Right atrium auricular region (tissue), 2 donors: ENCODE results near the gene PPP2R5D. TPM values are rescaled to one million over a fixed set of nuclear protein-coding genes. Genes with fewer than 3 reads are reported as not detected.
"Not testable (repeated sequence)": the region's sequence is repeated elsewhere in the genome, so short reads cannot be mapped to it uniquely, and the experiment has no call there.

Experiments
- DNase-seq: peaks from one replicate; pipeline ENCODE4 v3.0.0-alpha.2; 2019; ENCODE audit warnings: low spot score
- H3K27ac ChIP-seq, 2 donors: fragments of 200-600 bp; sonication (generic); 1 replicate in 1 of 2; 2 replicates in 1 of 2; pipeline ENCODE4 v1.5.1; 2016 to 2019
- H3K27me3 ChIP-seq, 2 donors: fragments of 200-600 bp; sonication (generic); one replicate each; pipeline versions ENCODE4 v1.5.1 to v1.6.0; 2017 to 2019
- H3K36me3 ChIP-seq: fragments of 200-600 bp; sonication (generic); one replicate; pipeline ENCODE4 v1.5.1; 2016
- H3K4me1 ChIP-seq, 2 donors: fragments of 200-600 bp; sonication (generic); one replicate each; pipeline versions ENCODE4 v1.5.1 to v1.6.0; 2017 to 2019
- H3K4me3 ChIP-seq, 2 donors: fragments of 200-600 bp; sonication (generic); 1 replicate in 1 of 2; 2 replicates in 1 of 2; pipeline ENCODE4 v1.5.1; 2017 to 2019; ENCODE audit warnings: mild to moderate bottlenecking in 1 of 2, moderate library complexity in 1 of 2
- H3K9me3 ChIP-seq, 2 donors: fragments of 200-600 bp; sonication (generic); one replicate each; pipeline ENCODE4 v1.5.1; 2019
- total RNA-seq, 2 donors: library from RNA; depleted of rRNA; stranded (reverse); fragments of >200 nt; gene quantifications; one replicate each; pipeline ENCODE4 v1.1.0, GENCODE V29; 2016
- TF ChIP-seq, protein P1 (sequence below), 2 donors: fragments of 200-600 bp; sonication (generic); IDR thresholded peaks; one replicate each; pipeline ENCODE4 v1.5.1; 2019; ENCODE audit warnings: antibody characterized with exemption in 2 of 2

The PPP2R5D gene
- total RNA-seq, 2 donors from 2014 or later = 32.8 to 41.1 TPM

GRCh38 chr6:42952389-42952788 lies 32.0 kb upstream of the PPP2R5D start:
- no peak for DNase-seq
- Histone ChIP-seq H3K27me3 (no peaks in the 10 kb centered on the region), H3K4me3 (no peak overlapping the region), H3K9me3 (no peaks in the 10 kb centered on the region), H3K4me1 (no peaks in the 10 kb centered on the region), H3K27ac (no peak overlapping the region), H3K36me3 (no peaks in the 10 kb centered on the region)
- TF ChIP-seq, protein P1, sequence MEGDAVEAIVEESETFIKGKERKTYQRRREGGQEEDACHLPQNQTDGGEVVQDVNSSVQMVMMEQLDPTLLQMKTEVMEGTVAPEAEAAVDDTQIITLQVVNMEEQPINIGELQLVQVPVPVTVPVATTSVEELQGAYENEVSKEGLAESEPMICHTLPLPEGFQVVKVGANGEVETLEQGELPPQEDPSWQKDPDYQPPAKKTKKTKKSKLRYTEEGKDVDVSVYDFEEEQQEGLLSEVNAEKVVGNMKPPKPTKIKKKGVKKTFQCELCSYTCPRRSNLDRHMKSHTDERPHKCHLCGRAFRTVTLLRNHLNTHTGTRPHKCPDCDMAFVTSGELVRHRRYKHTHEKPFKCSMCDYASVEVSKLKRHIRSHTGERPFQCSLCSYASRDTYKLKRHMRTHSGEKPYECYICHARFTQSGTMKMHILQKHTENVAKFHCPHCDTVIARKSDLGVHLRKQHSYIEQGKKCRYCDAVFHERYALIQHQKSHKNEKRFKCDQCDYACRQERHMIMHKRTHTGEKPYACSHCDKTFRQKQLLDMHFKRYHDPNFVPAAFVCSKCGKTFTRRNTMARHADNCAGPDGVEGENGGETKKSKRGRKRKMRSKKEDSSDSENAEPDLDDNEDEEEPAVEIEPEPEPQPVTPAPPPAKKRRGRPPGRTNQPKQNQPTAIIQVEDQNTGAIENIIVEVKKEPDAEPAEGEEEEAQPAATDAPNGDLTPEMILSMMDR (IDR thresholded peaks at IDR 0.05) = no peak

DNA sequence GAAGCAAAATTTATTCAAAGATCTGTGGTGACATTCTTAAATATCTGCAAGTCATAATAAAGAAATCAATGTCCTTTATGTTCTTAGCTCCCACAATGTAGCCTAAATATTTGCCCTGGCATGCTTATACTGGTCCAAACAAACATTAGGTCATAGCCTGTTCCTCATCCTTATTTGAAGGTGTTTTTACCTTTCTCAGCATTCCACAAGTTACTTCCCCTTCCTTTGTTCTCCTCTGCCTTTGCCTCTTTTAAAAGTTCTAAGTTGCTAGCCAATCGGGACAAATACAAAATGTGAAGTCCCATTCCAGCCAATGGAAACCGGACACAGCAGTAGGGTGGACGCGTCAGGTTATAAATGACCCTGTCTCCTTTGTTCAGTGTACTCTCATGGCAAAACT lies 30.0 kb upstream of the PPP2R5D start:
- not testable (repeated sequence) for H3K27me3 ChIP-seq, H3K27ac ChIP-seq, H3K36me3 ChIP-seq, H3K4me3 ChIP-seq, DNase-seq, H3K4me1 ChIP-seq, H3K9me3 ChIP-seq

- Histone ChIP-seq H3K4me3 (no peak overlapping the region), H3K4me1 (peaks cover 0 to 18% of the 10 kb centered on the region in 2 donors), H3K36me3 (peaks cover under 1% of the 10 kb centered on the region), H3K27ac (no peak overlapping the region), H3K27me3 (no peaks in the 10 kb centered on the region), H3K9me3 (no peaks in the 10 kb centered on the region)
- TF ChIP-seq, protein P1 (IDR thresholded peaks at IDR 0.05) = no peak
- no peak for DNase-seq
These were observed 26.2 kb upstream of the PPP2R5D start for GRCh38 chr6:42958125-42958524.

GRCh38 chr6:42959917-42960242 lies 24.5 kb upstream of the PPP2R5D start:
- no peak for DNase-seq
- Histone ChIP-seq H3K27ac (peak overlapping the region in 1 of 2 donors; percentile 17), H3K36me3 (peaks cover 16% of the 10 kb centered on the region), H3K27me3 (no peaks in the 10 kb centered on the region), H3K9me3 (no peaks in the 10 kb centered on the region), H3K4me1 (peaks cover 0 to 18% of the 10 kb centered on the region in 2 donors), H3K4me3 (peak overlapping the region; percentile 27 to 51)
- TF ChIP-seq, protein P1 (IDR thresholded peaks at IDR 0.05) = no peak

DNA sequence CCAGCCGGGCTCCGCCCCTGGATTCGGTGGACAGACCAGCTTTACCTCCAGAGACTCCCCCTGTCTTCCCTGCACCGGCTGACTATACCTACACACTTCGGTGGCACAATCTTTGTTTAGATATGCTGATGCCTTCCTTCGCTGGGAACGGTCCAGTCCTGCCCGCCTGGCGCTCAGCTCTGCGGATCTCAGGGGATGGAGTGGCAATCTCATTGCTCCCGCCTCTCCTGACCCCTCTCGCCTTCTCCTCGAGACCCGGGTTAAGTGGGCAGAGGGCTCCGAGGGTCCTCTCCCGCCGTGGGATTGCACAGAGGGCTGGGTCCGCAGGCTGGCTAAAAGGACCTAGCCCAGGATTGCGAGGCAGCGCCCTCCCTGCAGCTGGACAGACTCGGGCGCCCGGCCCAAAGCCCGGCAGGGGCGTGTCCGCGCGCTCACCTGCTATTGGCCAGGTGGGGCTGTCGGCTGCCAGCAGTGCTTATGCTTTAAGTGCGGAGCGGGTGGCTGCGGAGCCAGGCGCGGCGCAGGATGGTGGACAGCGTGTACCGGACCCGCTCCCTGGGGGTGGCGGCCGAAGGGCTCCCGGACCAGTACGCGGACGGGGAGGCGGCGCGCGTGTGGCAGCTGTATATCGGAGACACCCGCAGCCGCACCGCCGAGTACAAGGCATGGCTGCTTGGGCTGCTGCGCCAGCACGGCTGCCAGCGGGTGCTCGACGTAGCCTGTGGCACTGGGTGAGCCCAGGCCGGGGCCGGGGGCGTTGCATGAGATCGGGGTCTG lies 23.9 kb upstream of the PPP2R5D start, which contains the start of gene GNMT:
Gene GNMT, plus strand, starts transcription at position 512 of the 777 bp plus-strand sequence. Its CDS starts 14 bp downstream, at position 526.
- peak; percentile 60 for DNase-seq
- Histone ChIP-seq H3K27ac (peak within 1 kb of the TSS; percentile 8 to 17), H3K27me3 (no peaks in the 10 kb centered on the region), H3K36me3 (peaks cover 18% of the 10 kb centered on the region), H3K4me1 (peaks cover 0 to 18% of the 10 kb centered on the region in 2 donors), H3K4me3 (peak within 1 kb of the TSS; percentile 27 to 51), H3K9me3 (no peaks in the 10 kb centered on the region)
- TF ChIP-seq, protein P1 (IDR thresholded peaks at IDR 0.05) = no peak

- DNase-seq = no peak
- TF ChIP-seq, protein P1 (IDR thresholded peaks at IDR 0.05) = no peak
- H3K4me1 ChIP-seq = peaks cover 0 to 18% of the 10 kb centered on the region in 2 donors
- H3K4me3 ChIP-seq = peak overlapping the region; percentile 27 to 51
- H3K27me3 ChIP-seq = no peaks in the 10 kb centered on the region
- H3K36me3 ChIP-seq = peaks cover 25% of the 10 kb centered on the region
- peak overlapping the region; percentile 8 to 17 for H3K27ac ChIP-seq
- H3K9me3 ChIP-seq = no peaks in the 10 kb centered on the region
These were observed 23.3 kb upstream of the PPP2R5D start for GRCh38 chr6:42961020-42961470.
